SK-N-SH (cell line): ENCODE data around the gene ELF3. TPM values are rescaled to one million over a fixed set of nuclear protein-coding genes. Genes with fewer than 3 reads are reported as not detected.

Experiments used
- CTCF ChIA-PET: fragments of 300-600, 350-600 bp; formaldehyde crosslinking; extraction: SDS; loops from one replicate; lab custom pipeline; 2021; lab: Yijun Ruan, JAX
- POLR2A ChIA-PET: fragments of 350-600 bp; sonication (Branson Sonifier 250); formaldehyde crosslinking; extraction: SDS; loops from one replicate; lab custom pipeline; 2020; ENCODE audit warnings: antibody characterized with exemption, inconsistent platforms; lab: Yijun Ruan, JAX
- DNase-seq: peaks from one replicate; pipeline ENCODE4 v3.0.0; 2012
- H2AFZ ChIP-seq: fragments of 200-600 bp; sonication (generic); 2 replicates; pipeline ENCODE4 v1.8.1; 2016; ENCODE audit warnings: antibody characterized with exemption, mild to moderate bottlenecking, low read depth
- H3F3A ChIP-seq: fragments of 200-600 bp; sonication (generic); replicated peaks from 2 replicates; pipeline ENCODE3; 2016; ENCODE audit warnings: antibody characterized with exemption, mild to moderate bottlenecking; ENCODE audit not compliant: insufficient read depth
- H3K27ac ChIP-seq, 2 experiments: fragments of 200-500 bp in 1 of 2; fragments of 200-600 bp in 1 of 2; sonication (Bioruptor generic) in 1 of 2; sonication (generic), shearing (Covaris generic) in 1 of 2; 2 replicates each; pipeline versions ENCODE4 v1.5.1 to v1.6.1; 2014 to 2016; ENCODE audit warnings: low read depth in 2 of 2, inconsistent platforms in 1 of 2, low read length in 1 of 2, mild to moderate bottlenecking in 1 of 2, mixed read lengths in 1 of 2
- H3K27me3 ChIP-seq: fragments of 200-600 bp; sonication (generic), shearing (Covaris generic); 2 replicates; pipeline ENCODE4 v1.6.1; 2016; ENCODE audit warnings: mixed run types; ENCODE audit not compliant: insufficient read depth
- H3K36me3 ChIP-seq, 2 experiments: fragments of 200-500 bp in 1 of 2; fragments of 200-600 bp in 1 of 2; sonication (Bioruptor generic) in 1 of 2; sonication (generic) in 1 of 2; replicated peaks in 1 of 2; 2 replicates each; pipeline versions ENCODE3 to v1.5.1; 2014 to 2016; ENCODE audit warnings: low read length in 1 of 2, mild to moderate bottlenecking in 1 of 2; ENCODE audit not compliant: insufficient read depth in 2 of 2, control insufficient read depth in 1 of 2
- H3K4me1 ChIP-seq, 2 experiments: fragments of 200-500 bp in 1 of 2; fragments of 200-600 bp in 1 of 2; sonication (Bioruptor generic) in 1 of 2; sonication (generic), shearing (Covaris generic) in 1 of 2; 2 replicates each; pipeline versions ENCODE4 v1.5.1 to v1.6.1; 2014 to 2016; ENCODE audit warnings: low read depth in 1 of 2, low read length in 1 of 2, mixed run types in 1 of 2; ENCODE audit not compliant: insufficient read depth in 2 of 2, control insufficient read depth in 1 of 2
- H3K4me2 ChIP-seq: fragments of 200-600 bp; sonication (generic), shearing (Covaris generic); 2 replicates; pipeline ENCODE4 v1.6.1; 2017; ENCODE audit warnings: mixed run types
- H3K4me3 ChIP-seq, 2 experiments: fragments of 200-500 bp in 1 of 2; fragments of 200-600 bp in 1 of 2; sonication (Bioruptor generic) in 1 of 2; sonication (generic), shearing (Covaris generic) in 1 of 2; 2 replicates each; pipeline versions ENCODE4 v1.5.1 to v1.8.1; 2014 to 2016; ENCODE audit warnings: low read depth in 2 of 2, inconsistent platforms in 1 of 2, low read length in 1 of 2, mild to moderate bottlenecking in 1 of 2, mixed read lengths in 1 of 2, moderate library complexity in 1 of 2
- H3K79me2 ChIP-seq: fragments of 200-600 bp; sonication (generic); 2 replicates; pipeline ENCODE4 v1.8.1; 2017; ENCODE audit warnings: mild to moderate bottlenecking; ENCODE audit not compliant: insufficient read depth
- H3K9ac ChIP-seq: fragments of 200-600 bp; sonication (generic); 2 replicates; pipeline ENCODE4 v1.6.1; 2017; ENCODE audit warnings: mixed run types
- H3K9me2 ChIP-seq: fragments of 200-600 bp; sonication (generic); 2 replicates; pipeline ENCODE4 v1.6.1; 2017; ENCODE audit warnings: mixed run types
- H3K9me3 ChIP-seq: fragments of 200-600 bp; sonication (generic); 2 replicates; pipeline ENCODE4 v1.6.1; 2017; ENCODE audit warnings: mixed run types, mild to moderate bottlenecking, moderate library complexity
- H4K20me1 ChIP-seq: fragments of 200-600 bp; sonication (generic); 2 replicates; pipeline ENCODE4 v1.6.1; 2017; ENCODE audit warnings: mild to moderate bottlenecking, mixed run types; ENCODE audit not compliant: insufficient read depth
- CTCF ChIP-seq: fragments of 200-600 bp; sonication (generic); IDR thresholded peaks from 2 replicates; pipeline ENCODE4 v1.6.1; 2017; ENCODE audit warnings: antibody characterized with exemption, mild to moderate bottlenecking, moderate library complexity
- EP300 ChIP-seq, 2 experiments: IDR thresholded peaks; 2 replicates each; pipeline versions ENCODE4 v1.4.0 to v1.6.1; 2012; ENCODE audit warnings: borderline replicate concordance in 1 of 2, low read depth in 1 of 2, low read length in 1 of 2
- FOSL2 ChIP-seq: IDR thresholded peaks from 2 replicates; pipeline ENCODE4 v1.4.0; 2012; ENCODE audit warnings: low read depth, mild to moderate bottlenecking, moderate library complexity, borderline replicate concordance
- FOXJ3 ChIP-seq: sonication (generic); formaldehyde crosslinking; IDR thresholded peaks from 2 replicates; pipeline ENCODE4 v1.5.1; 2020; ENCODE audit warnings: mild to moderate bottlenecking, missing genetic modification reagents
- GATA2 ChIP-seq: sonication (generic); formaldehyde crosslinking; IDR thresholded peaks from 2 replicates; pipeline ENCODE4 v1.5.0; 2020; ENCODE audit warnings: mild to moderate bottlenecking, missing genetic modification reagents
- MAX ChIP-seq: IDR thresholded peaks from 2 replicates; pipeline ENCODE4 v1.4.0; 2012; ENCODE audit warnings: low read depth
- MEF2A ChIP-seq: IDR thresholded peaks from 2 replicates; pipeline ENCODE4 v1.4.0; 2012; ENCODE audit warnings: low read depth, borderline replicate concordance
- MXI1 ChIP-seq: IDR thresholded peaks from 2 replicates; pipeline ENCODE4 v1.6.1; 2012; ENCODE audit warnings: mild to moderate bottlenecking, low read depth, low read length, improper control_type of control experiment
- NFIC ChIP-seq: IDR thresholded peaks from 2 replicates; pipeline ENCODE4 v1.4.0; 2012; ENCODE audit warnings: borderline replicate concordance
- PBX3 ChIP-seq: IDR thresholded peaks from 2 replicates; pipeline ENCODE4; 2012
- RCOR1 ChIP-seq: fragments of 150-350 bp; IDR thresholded peaks from 2 replicates; pipeline ENCODE4 v1.6.1; 2017; ENCODE audit warnings: antibody characterized with exemption, low read length
- TCF12 ChIP-seq: IDR thresholded peaks from 2 replicates; pipeline ENCODE4 v1.4.0; 2012
- TEAD4 ChIP-seq: IDR thresholded peaks from 2 replicates; pipeline ENCODE4 v1.4.0; 2012; ENCODE audit warnings: mild to moderate bottlenecking, borderline replicate concordance; ENCODE audit not compliant: insufficient read depth
- ZBTB33 ChIP-seq: IDR thresholded peaks from 2 replicates; pipeline ENCODE4 v1.4.0; 2012; ENCODE audit warnings: low read depth, borderline replicate concordance
- WGBS: methylation state at CpG from one replicate; pipeline ENCODE4 v1.1.6; 2017; ENCODE audit warnings: low lambda C conversion rate; 5-methylcytosine and 5-hydroxymethylcytosine counted together
- polyA plus RNA-seq, 3 experiments: library from polyadenylated mRNA; depleted of rRNA; stranded (reverse); fragments of >200 nt; gene quantifications; 2 replicates each; pipeline ENCODE4 v1.2.3, GENCODE V29; 2012

Gene ELF3
- polyA plus RNA-seq, 1 of the 3 experiments (the other 2 are of a cell fraction): 0.10 TPM

GRCh38 chr1:202045705-202046104 is 35.3 kb downstream of the ELF3 start:
- Histone ChIP-seq H3K9me2 (no peaks in the 10 kb centered on the region), H3K4me3 (no peak overlapping the region), H3K9me3 (no peaks in the 10 kb centered on the region), H3F3A (peaks cover 4% of the 10 kb centered on the region), H3K27me3 (no peaks in the 10 kb centered on the region), H3K4me1 (no peaks in the 10 kb centered on the region), H3K79me2 (no peaks in the 10 kb centered on the region), H3K9ac (no peak overlapping the region), H2AFZ (no peak overlapping the region), H3K4me2 (no peak overlapping the region), H3K27ac (no peak overlapping the region), H3K36me3 (no peaks in the 10 kb centered on the region)
- DNase-seq: no peak
- ChIA-PET CTCF (interaction anchor here (1.2 kb wide), 1 partner anchor 73 kb away, joined by 3 read pairs; no protein-coding TSS in a partner anchor), POLR2A (no interaction called here)
- WGBS: 76% methylated on average over 2 of the region's 2 CpGs
- no peak for TF ChIP-seq PBX3
- TF ChIP-seq MEF2A: no peak
- no peak for TF ChIP-seq ZBTB33
- no peak for TF ChIP-seq GATA2
- no peak for TF ChIP-seq NFIC
- no peak for TF ChIP-seq FOXJ3 (CRISPR knock-in tag)
- TF ChIP-seq TCF12: no peak
- TF ChIP-seq EP300 (IDR thresholded peaks at IDR 0.05; ENCODE audit: borderline replicate concordance in 1 of 2, low read depth in 1 of 2, low read length in 1 of 2): no peak
- no peak for TF ChIP-seq MAX
- no peak for TF ChIP-seq FOSL2
- no peak for TF ChIP-seq TEAD4
- TF ChIP-seq RCOR1: no peak
- TF ChIP-seq CTCF: no peak
- no peak for TF ChIP-seq MXI1
- TF ChIP-seq, all 33 proteins: peak for 0
- H4K20me1 ChIP-seq: no peaks in the 10 kb centered on the region
